Mucosa of descending colon (tissue), 3 donors: ENCODE data around the gene CYP1A2. TPM values are rescaled to one million over a fixed set of nuclear protein-coding genes. Genes with fewer than 3 reads are reported as not detected.
"Not testable (repeated sequence)": the region's sequence is repeated elsewhere in the genome, so short reads cannot be mapped to it uniquely, and the experiment has no call there.

Experiments used
- ATAC-seq: fragments of 200-7000 bp; cut with Tn5 transposase; one replicate; pipeline ENCODE4 v1.9.1; 2020; ENCODE audit warnings: mild to moderate bottlenecking, moderate library complexity
- DNase-seq, 3 donors: peaks; one replicate each; pipeline ENCODE4 v3.0.0-alpha.2; 2020
- H3K36me3 ChIP-seq: fragments of 200-600 bp; one replicate; pipeline ENCODE4 v1.8.0; 2021; ENCODE audit warnings: low read depth, mild to moderate bottlenecking
- H3K4me1 ChIP-seq: fragments of 200-600 bp; one replicate; pipeline ENCODE4 v1.8.0; 2021; ENCODE audit warnings: low read depth, mild to moderate bottlenecking
- H3K4me3 ChIP-seq: fragments of 200-600 bp; one replicate; pipeline ENCODE4 v1.8.0; 2021; ENCODE audit warnings: mild to moderate bottlenecking
- H3K9me3 ChIP-seq: fragments of 200-600 bp; one replicate; pipeline ENCODE4 v1.8.0; 2021; ENCODE audit warnings: mild to moderate bottlenecking
- CTCF ChIP-seq: fragments of 200-600 bp; IDR thresholded peaks from one replicate; pipeline ENCODE4 v1.8.0; 2022; ENCODE audit warnings: antibody characterized with exemption, mild to moderate bottlenecking
- intact Hi-C, 2 donors: fragments of 100-400 bp; cut with DNase I in 1 of 2; cut with micrococcal nuclease in 1 of 2; formaldehyde crosslinking; loops; one replicate each; pipeline versions ENCODE4 v1.11.0 to v1.11.1; 2022; cut with DNase I, micrococcal nuclease
- total RNA-seq, 3 donors: library from RNA; stranded (reverse); fragmentation: NEBNext Ultra II Directional in 2 of 3; extraction: Animal tissue kit (Norgen Biotek cat#: 25700) in 2 of 3; gene quantifications; one replicate each; pipeline versions ENCODE4 v1.2.1 to v1.2.4, GENCODE V29; 2021 to 2023
- donor health status: DM: no; HTN: no; CAD: no; lungs with moderate emphysema.
- donor health status: DM: no; HTN: no; CAD: no.
- donor health status: DM: no; HTN: yes; CAD: no.

Gene CYP1A2
- total RNA-seq, 3 donors from 2014 or later: not detected

GRCh38 chr15:74725225-74725774 lies 23.3 kb upstream of the CYP1A2 start, which contains the start of gene CYP1A1:
Gene CYP1A1 (minus strand): TSS chr15:74725528. CDS start chr15:74723097, 2,431 bp downstream.
- TF ChIP-seq CTCF: no peak
- DNase-seq (peak; percentile 57 to 62 (median 58)), ATAC-seq (peak; percentile 83)
- intact Hi-C loops: no loop called here
- no peaks in the 10 kb centered on the region for H3K36me3 ChIP-seq
- no peak within 1 kb of the TSS for H3K4me3 ChIP-seq
- no peaks in the 10 kb centered on the region for H3K9me3 ChIP-seq
- peaks cover 14% of the 10 kb centered on the region for H3K4me1 ChIP-seq

GRCh38 chr15:74725845-74726773 lies 22.5 kb upstream of the CYP1A2 start:
- DNase-seq: peak; percentile 42 to 60 (median 52)
- H3K4me1 ChIP-seq: peaks cover 14% of the 10 kb centered on the region
- TF ChIP-seq CTCF: no peak
- peak; percentile 66 for ATAC-seq
- intact Hi-C loops: no loop called here
- H3K4me3 ChIP-seq: no peak overlapping the region
- no peaks in the 10 kb centered on the region for H3K36me3 ChIP-seq
- no peaks in the 10 kb centered on the region for H3K9me3 ChIP-seq

GRCh38 chr15:74726774-74727164 lies 21.9 kb upstream of the CYP1A2 start:
- Histone ChIP-seq H3K4me3 (no peak overlapping the region), H3K36me3 (no peaks in the 10 kb centered on the region), H3K9me3 (no peaks in the 10 kb centered on the region), H3K4me1 (peaks cover 14% of the 10 kb centered on the region)
- ATAC-seq (no peak), DNase-seq (no peak)
- intact Hi-C loops: no loop called here
- no peak for TF ChIP-seq CTCF

GRCh38 chr15:74727727-74728126 lies 20.9 kb upstream of the CYP1A2 start:
- Histone ChIP-seq H3K9me3 (no peaks in the 10 kb centered on the region), H3K36me3 (no peaks in the 10 kb centered on the region), H3K4me3 (no peak overlapping the region), H3K4me1 (peaks cover 14% of the 10 kb centered on the region)
- DNase-seq: no peak
- intact Hi-C loops: no loop called here
- no peak for TF ChIP-seq CTCF
- ATAC-seq: no peak

- H3K36me3 ChIP-seq, H3K9me3 ChIP-seq, H3K4me3 ChIP-seq, ATAC-seq, intact Hi-C loops, DNase-seq: not testable (repeated sequence)
- H3K4me1 ChIP-seq: peaks cover 14% of the 10 kb centered on the region
These were observed 19.9 kb upstream of the CYP1A2 start for GRCh38 chr15:74728699-74729098.

- ATAC-seq, DNase-seq, H3K36me3 ChIP-seq, H3K4me3 ChIP-seq, H3K9me3 ChIP-seq, intact Hi-C loops: not testable (repeated sequence)
- H3K4me1 ChIP-seq: peaks cover 14% of the 10 kb centered on the region
These were observed 19.3 kb upstream of the CYP1A2 start for GRCh38 chr15:74729372-74729771.
